Lower leg skin (tissue), 4 donors: ENCODE measurements around the gene ELK4. TPM values are rescaled to one million over a fixed set of nuclear protein-coding genes. Genes with fewer than 3 reads are reported as not detected.

Experiments used
- DNase-seq, 2 donors: peaks; one replicate each; pipeline ENCODE4 v3.0.0-alpha.2; 2019; ENCODE audit warnings: low spot score in 2 of 2
- H3K4me3 ChIP-seq: fragments of 200-600 bp; sonication (generic); 2 replicates; pipeline ENCODE4 v1.5.1; 2017; ENCODE audit warnings: mild to moderate bottlenecking, low read depth; ENCODE audit not compliant: poor library complexity, severe bottlenecking
- POLR2A ChIP-seq, 2 donors: fragments of 450-650 bp; IDR thresholded peaks; one replicate each; pipeline ENCODE4 v1.6.1; 2016 to 2017; ENCODE audit warnings: antibody characterized with exemption in 2 of 2, mild to moderate bottlenecking in 1 of 2, moderate library complexity in 1 of 2
- WGBS, 2 donors: methylation state at CpG; one replicate each; pipeline ENCODE4 v1.1.5; 2018; 5-methylcytosine and 5-hydroxymethylcytosine counted together
- intact Hi-C: fragments of 100-400 bp; cut with DNase I; formaldehyde crosslinking; loops from one replicate; pipeline ENCODE4 v1.15.0; 2023; ENCODE audit warnings: low total_unique reads
- total RNA-seq, 4 donors: library from RNA; depleted of rRNA; stranded (reverse); fragments of >200 nt; gene quantifications; one replicate each; pipeline ENCODE4 v1.1.0, GENCODE V29; 2016
- TF ChIP-seq, protein P1 (sequence below), 3 donors: fragments of 450-650 bp; IDR thresholded peaks; one replicate each; pipeline ENCODE4 v1.5.1; 2016; ENCODE audit warnings: antibody characterized with exemption in 3 of 3, mild to moderate bottlenecking in 3 of 3, moderate library complexity in 2 of 3

The ELK4 gene
- total RNA-seq, 4 donors from 2014 or later, result 24.1 to 44.2 (median 28.3) TPM

DNA sequence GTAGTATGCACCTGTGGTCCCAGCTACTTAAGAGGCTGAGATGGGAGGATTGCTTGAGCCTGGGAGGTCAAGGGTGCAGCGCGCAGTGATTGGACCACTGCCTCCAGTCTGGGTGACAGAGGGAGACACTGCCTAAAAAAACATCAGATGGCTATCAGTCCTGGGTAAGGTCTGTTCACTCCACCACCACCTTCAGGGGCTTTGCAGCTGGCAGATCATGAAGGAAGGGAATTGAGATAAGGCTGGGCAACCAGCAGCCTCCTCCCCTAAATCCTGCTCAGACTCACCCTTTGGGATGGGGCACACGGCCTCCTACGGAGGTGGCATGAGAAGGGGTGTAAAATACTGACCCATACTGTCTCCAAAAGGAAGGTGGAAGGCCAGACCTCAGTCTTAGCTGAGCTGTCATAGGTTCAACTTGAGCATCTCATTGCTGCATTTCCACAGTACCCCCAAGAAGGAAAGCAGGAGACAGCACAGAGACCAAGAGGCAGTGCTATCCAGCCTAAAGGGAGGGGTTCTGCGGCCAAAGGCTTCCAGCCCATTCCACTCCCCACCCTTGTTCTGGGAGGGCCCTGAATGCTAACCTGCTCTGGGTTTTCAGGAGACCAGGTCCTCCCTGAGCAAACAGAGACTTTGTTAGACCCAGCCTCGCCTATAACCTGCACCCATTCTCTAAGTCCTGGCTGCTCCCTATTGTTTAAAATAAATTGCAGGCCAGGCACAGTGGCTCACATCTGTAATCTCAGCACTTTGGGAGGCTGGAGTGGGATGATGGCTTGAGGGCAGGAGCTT lies 34.8 kb upstream of the ELK4 start:
- intact Hi-C loops, result no loop called here

DNA sequence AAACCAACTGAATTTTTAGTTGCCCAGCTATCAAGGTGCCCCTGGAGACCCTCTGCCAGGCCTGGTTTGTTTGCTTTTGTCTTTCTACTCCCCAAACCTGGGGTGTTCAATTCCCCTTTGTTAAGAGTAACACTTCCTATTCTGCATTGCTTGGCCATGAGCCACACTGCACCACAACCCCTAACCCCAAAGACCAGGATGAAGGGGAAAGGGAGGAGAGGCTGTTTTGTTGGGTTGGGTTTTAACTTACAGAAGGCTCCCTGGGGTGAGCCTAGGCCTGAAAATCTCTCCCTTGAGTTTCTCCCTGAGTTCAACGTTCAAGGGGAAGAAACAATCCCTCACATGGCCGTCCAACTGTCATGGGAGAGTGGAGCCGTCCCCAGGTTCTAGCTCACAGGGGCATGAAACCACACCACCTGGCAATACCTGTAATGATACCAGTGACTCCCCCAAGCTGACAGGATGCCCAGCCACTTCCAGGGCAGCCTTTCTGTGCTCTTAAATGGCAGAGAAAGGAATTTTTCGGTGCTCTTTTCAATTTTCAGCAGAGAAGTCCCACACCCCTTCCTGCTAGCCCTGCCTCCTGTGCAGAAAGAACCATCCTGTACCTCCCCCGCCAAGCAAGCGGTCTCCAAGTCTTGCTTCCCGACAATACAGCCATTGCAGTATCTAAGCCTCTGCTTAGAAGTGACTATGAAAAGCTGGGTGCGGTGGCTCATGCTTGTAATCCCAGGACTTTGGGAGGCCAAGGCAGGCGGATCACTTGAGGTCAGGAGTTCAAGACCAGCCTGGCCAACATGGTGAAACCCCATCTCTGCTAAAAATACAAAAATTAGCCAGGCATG lies 33.6 kb upstream of the ELK4 start:
- 65 to 81% methylated on average over 8 to 9 of the region's 9 CpGs for whole genome bisulfite sequencing, 2 donors
- intact Hi-C loops, result no loop called here
- no peak overlapping the region for H3K4me3 ChIP-seq
- no peak for TF ChIP-seq POLR2A (IDR thresholded peaks at IDR 0.05)
- TF ChIP-seq, protein P1, sequence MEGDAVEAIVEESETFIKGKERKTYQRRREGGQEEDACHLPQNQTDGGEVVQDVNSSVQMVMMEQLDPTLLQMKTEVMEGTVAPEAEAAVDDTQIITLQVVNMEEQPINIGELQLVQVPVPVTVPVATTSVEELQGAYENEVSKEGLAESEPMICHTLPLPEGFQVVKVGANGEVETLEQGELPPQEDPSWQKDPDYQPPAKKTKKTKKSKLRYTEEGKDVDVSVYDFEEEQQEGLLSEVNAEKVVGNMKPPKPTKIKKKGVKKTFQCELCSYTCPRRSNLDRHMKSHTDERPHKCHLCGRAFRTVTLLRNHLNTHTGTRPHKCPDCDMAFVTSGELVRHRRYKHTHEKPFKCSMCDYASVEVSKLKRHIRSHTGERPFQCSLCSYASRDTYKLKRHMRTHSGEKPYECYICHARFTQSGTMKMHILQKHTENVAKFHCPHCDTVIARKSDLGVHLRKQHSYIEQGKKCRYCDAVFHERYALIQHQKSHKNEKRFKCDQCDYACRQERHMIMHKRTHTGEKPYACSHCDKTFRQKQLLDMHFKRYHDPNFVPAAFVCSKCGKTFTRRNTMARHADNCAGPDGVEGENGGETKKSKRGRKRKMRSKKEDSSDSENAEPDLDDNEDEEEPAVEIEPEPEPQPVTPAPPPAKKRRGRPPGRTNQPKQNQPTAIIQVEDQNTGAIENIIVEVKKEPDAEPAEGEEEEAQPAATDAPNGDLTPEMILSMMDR (IDR thresholded peaks at IDR 0.05), result no peak
- no peak for DNase-seq

More for the DNA sequence above, 34.8 kb upstream of the ELK4 start:
- no peak overlapping the region for H3K4me3 ChIP-seq
- TF ChIP-seq POLR2A (IDR thresholded peaks at IDR 0.05), result no peak
- TF ChIP-seq, protein P1 (IDR thresholded peaks at IDR 0.05), result no peak
- WGBS, 2 donors, result 93 to 94% methylated on average over 6 of the region's 6 CpGs
- no peak for DNase-seq

DNA sequence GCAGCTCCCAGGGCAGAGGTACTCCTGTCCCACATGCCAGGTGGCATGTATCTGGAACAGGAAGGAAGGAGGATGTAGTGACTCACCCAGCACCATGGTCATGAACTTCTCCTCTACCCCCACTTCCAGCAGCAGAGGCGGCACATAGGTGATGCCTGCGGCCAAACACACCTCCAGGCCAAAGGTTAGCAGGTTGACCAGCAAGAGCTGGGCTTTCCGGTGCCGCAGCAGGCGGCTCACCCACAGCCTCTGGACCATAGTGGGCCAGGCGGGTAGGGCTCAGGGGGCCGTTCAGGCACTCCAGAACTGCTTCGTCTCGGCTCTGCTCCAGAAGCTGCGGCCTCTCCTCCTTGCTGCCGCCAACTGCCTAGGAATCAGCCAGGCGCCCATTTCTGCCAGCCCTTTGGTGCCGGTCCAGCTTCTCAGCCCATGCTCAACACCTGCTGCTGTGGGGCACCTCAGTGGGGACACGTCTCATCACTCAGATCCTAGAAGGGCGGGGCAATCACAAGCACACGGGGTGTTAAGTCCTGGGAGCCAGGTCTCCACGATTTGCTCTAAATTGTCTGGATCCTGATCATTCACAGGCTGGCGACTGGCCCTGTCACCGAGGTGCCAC lies 32.7 kb upstream of the ELK4 start:
- H3K4me3 ChIP-seq, result no peak overlapping the region
- TF ChIP-seq, protein P1 (IDR thresholded peaks at IDR 0.05), result no peak
- TF ChIP-seq POLR2A (IDR thresholded peaks at IDR 0.05), result no peak
- WGBS, 2 donors, result 42 to 44% methylated on average over 18 to 19 of the region's 19 CpGs
- intact Hi-C loops, result no loop called here
- DNase-seq, result no peak

DNA sequence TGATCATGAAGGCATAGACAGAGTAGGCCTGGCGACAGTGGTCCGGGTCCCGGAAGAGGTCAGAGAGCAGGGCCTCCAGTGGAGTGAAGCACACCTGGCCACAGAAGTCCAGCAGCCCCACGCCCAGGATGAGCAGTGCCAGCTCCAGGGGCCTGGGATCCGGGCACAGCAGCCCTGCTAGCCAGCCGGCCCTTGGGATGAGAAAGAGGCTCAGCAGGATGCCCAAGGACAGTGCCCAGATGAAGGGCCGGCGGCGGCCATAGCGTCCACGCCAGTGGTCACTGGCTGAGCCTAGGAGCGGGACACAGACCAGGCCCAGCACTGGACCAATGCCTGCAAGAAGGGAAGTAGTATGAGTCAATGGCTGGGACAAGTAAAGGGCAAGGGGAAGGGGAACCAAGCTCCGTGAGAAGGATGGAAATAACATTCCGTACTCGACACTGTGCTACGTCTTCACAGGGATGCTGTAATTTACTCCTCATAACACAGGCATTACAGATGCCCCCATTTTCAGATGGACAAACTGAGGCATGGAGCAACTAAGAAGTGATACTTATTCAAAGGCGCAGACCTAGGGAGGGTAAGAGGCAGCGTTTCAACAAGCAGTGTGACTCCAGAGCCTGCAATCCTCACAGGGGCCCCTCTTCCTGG lies 31.6 kb upstream of the ELK4 start:
- WGBS, 2 donors, result 85 to 90% methylated on average over 14 to 18 of the region's 18 CpGs
- DNase-seq, result no peak
- intact Hi-C loops, result no loop called here
- no peak for TF ChIP-seq POLR2A (IDR thresholded peaks at IDR 0.05)
- TF ChIP-seq, protein P1 (IDR thresholded peaks at IDR 0.05), result no peak
- H3K4me3 ChIP-seq, result no peak overlapping the region

DNA sequence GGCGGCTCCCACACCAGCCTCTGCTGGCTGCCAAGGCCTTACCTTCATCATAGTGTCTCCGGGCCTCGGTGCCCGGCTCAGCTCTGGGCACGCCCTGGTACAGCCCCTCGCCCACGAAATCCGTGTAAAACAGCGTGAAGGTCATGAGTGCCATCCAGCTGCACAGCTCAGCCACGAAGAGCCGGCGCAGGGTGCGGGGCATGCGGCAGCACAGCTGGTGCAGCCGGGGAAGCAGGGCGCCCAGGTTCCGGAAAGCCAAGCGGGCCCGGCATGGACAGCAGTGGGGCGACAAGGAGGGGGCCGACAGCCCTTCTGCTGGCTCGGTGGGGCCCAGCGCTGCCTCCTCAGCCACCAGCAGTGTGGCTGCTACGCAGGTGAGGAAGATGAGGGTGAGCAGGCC lies 31.0 kb upstream of the ELK4 start:
- H3K4me3 ChIP-seq, result no peak overlapping the region
- TF ChIP-seq POLR2A (IDR thresholded peaks at IDR 0.05), result no peak
- TF ChIP-seq, protein P1 (IDR thresholded peaks at IDR 0.05), result no peak
- 84 to 85% methylated on average over 14 to 24 of the region's 24 CpGs for WGBS, 2 donors
- no peak for DNase-seq
- intact Hi-C loops, result no loop called here
